ENCODE measurements around the gene C16orf82. TPM values are rescaled to one million over a fixed set of nuclear protein-coding genes. Genes with fewer than 3 reads are reported as not detected.
"Not testable (repeated sequence)": the region's sequence is repeated elsewhere in the genome, so short reads cannot be mapped to it uniquely, and the experiment has no call there.

Gene C16orf82
- polyA plus RNA-seq, 4 donors = not detected

GRCh38 chr16:27086031-27086430 is 19.3 kb downstream of the C16orf82 start:
- DNase-seq (ENCODE audit: low read depth in 4 of 4, low spot score in 3 of 4) = not testable (repeated sequence)

- DNase-seq (ENCODE audit: low read depth in 4 of 4, low spot score in 3 of 4) = no peak
Observed at GRCh38 chr16:27088216-27088615, 21.5 kb downstream of the C16orf82 start.

GRCh38 chr16:27096375-27096774 is 29.6 kb downstream of the C16orf82 start:
- no peak for DNase-seq (ENCODE audit: low read depth in 4 of 4, low spot score in 3 of 4)

- no peak for DNase-seq (ENCODE audit: low read depth in 4 of 4, low spot score in 3 of 4)
Observed at GRCh38 chr16:27097800-27098230, 31.1 kb downstream of the C16orf82 start.

DNA sequence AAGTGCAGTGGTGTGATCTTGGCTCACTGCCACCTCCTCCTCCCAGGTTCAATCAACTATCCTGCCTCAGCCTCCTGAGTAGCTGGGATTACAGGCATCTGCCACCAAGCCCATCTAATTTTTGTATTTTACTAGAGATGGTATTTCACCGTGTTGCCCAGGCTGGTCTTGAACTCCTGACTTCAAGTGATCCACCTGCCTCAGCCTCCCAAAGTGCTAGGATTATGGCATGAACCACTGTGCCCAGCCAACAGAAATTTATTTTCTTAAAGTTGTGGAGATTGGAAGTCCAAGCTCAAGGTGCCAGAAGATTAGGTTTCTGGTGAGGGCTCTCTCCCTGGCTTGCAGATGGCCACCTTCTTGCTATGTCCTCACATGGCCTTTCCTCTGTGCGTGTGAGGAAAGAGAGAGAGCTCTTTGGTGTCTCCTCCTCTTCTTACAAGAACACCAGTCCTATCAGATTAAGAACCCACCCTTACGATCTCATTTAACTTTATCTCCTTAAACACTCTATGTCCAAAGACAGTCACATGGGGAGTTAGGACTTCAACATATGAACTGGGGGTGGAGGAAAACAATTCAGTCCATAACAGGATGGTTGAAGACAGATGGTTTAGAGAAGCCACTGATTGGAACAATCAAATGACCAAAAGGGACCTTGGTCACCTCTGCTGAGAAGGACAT is 31.8 kb downstream of the C16orf82 start:
- no peak for DNase-seq (ENCODE audit: low read depth in 4 of 4, low spot score in 3 of 4)

DNA sequence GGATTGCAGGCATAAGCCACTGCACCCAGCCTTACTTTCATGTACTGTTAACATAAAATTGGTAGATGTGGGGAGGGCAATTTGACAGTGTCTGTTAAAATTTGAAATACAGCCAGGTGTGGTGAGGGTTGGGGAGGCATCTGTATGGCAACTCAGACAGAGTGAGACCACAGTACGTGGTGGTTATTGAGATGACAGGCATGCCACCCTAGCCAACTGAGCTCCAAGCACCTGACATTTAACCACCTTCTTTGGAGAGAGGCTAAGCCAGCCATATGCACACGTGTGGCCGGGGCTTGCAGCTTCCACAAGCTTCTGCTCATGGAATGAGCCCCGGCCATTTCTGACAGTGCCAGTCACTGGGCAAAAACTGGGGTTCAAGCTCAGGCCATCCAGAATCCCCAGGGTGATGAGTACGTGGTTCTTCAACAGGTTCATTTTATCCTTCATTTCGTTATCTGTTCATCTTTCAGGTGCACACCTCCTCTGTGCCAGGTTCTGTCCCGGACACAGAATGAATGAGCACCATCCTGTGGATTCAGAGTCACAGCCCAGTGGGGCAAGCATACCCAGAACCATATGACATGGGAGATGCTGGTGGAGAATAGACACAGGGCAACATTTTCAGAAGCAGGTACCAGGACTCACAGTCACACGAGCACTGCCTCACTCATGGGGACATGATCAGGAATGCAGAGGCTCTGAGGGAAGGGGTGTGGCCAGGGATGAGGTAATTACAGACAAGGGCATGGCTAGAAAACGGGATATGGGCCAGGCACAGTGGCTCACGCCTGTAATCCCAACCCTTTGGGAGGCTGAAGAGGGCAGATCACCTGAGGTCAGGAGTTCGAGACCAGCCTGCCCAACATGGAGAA is 36.2 kb downstream of the C16orf82 start:
- DNase-seq (ENCODE audit: low read depth in 4 of 4, low spot score in 3 of 4) = no peak

GRCh38 chr16:27103954-27104353 is 37.2 kb downstream of the C16orf82 start:
- no peak for DNase-seq (ENCODE audit: low read depth in 4 of 4, low spot score in 3 of 4)

DNA sequence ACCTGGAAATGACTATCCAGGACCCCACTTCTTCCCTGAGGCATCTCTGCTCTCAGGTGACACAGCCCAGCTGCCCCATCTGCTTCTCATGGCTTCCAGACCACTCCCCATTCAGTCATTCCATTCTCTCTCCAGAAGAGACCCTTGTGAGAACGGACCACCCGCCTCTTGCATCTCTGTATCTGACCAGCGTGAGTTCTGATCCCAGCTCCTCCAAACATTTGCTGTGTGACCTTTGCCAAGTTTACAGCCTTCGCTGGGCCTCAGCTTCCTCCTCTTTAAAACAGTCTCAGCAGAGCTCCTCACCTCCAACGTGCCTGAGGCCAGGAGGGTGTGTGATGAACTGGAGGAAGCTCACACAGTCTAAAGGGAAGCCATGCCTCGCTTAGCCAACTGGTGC is 39.6 kb downstream of the C16orf82 start:
- DNase-seq (ENCODE audit: low read depth in 4 of 4, low spot score in 3 of 4) = no peak

DNA sequence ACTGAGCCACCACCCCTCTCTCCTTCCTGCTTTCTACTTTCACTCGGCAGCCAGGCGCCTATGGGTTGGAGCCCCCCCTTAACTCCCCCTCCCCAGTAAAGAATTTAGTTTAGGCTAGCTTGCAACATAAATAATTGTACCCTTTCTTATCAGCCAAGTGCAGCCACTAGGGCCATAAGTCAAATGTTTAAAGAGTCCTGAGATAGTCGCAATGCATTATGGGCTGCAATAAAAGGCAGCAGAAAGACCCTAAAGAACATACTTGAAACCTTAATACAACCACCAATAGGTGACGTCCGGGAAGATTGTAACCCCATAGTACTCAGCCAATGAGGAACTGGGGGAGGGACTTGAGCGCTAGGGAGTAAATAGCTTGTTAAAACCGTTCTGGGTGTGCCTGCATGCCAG is 40.5 kb downstream of the C16orf82 start:
- DNase-seq (ENCODE audit: low read depth in 4 of 4, low spot score in 3 of 4) = no peak

DNA sequence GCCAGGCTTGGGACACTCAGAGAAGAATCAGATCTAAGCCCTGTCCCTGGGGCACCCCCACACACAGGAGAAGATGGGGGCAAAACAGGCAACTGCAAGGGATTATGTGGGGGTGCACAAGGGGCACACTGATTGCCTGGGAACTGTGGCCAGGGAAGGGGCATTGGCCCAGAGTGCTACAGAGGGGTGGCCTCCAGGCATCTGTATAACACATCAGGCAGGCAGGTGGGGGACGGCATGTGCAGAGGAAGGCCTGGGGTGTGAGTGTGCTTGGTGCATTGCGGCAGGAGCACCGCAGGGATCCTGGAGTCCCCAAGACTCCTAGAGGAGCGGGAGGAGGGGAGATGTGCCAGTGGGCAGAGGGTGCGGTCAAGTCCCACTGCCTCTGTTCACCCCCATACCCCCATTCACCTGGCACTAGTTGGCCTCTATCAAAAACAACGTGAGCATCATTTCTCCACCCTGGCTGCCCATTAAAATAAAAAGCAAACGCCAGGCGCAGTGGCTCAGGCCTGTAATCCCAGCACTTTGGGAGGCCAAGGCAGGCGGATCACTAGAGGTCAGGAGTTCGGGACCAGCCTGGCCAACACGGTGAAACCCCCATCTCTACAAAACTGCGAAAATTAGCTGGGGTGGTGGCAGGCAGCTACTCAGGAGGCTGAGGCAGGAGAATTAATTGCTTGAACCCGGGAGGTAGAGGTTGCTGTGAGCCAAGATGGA is 41.5 kb downstream of the C16orf82 start:
- no peak for DNase-seq (ENCODE audit: low read depth in 4 of 4, low spot score in 3 of 4)

DNA sequence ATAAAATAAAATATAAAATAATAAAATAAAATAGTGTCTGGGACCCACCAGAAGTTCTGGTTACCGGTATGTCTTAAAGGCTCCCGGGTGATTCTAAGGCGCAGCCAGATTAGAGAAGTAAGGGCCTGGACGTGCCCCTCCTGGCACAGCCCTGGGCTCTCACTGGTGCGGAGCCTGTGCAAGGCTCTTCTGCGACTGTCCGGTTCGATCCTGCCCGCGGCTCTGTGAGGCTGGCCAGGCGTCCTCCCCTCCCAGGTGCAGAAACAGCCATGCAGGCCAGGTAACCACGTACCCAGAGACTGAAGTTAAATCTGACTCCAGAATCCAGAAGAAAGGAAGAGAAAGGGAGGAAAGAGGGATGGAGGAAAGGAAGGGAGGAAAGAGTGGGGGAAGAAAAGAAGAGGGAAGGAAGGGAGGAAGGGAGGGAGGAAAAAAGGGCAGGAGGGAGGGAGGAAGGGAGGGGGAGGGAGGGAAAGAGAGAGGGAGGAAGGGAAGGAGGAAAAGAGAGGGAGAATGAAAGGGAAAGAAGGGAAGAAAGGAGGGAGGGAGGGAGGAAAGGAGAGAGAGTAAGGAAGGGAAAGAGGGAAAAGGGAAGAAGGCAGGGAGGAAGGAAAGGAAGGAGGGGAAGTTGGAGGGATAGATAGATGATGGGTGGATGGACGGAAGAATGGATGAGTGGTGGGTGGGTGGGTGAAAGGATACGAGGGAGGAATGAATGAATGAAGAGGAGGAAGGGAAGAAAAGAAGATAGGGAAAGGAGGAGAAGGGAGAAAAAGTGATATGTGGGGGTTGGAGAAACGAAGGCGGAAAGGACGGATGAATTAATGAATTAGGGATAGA is 42.3 kb downstream of the C16orf82 start:
- DNase-seq (ENCODE audit: low read depth in 4 of 4, low spot score in 3 of 4) = no peak

DNA sequence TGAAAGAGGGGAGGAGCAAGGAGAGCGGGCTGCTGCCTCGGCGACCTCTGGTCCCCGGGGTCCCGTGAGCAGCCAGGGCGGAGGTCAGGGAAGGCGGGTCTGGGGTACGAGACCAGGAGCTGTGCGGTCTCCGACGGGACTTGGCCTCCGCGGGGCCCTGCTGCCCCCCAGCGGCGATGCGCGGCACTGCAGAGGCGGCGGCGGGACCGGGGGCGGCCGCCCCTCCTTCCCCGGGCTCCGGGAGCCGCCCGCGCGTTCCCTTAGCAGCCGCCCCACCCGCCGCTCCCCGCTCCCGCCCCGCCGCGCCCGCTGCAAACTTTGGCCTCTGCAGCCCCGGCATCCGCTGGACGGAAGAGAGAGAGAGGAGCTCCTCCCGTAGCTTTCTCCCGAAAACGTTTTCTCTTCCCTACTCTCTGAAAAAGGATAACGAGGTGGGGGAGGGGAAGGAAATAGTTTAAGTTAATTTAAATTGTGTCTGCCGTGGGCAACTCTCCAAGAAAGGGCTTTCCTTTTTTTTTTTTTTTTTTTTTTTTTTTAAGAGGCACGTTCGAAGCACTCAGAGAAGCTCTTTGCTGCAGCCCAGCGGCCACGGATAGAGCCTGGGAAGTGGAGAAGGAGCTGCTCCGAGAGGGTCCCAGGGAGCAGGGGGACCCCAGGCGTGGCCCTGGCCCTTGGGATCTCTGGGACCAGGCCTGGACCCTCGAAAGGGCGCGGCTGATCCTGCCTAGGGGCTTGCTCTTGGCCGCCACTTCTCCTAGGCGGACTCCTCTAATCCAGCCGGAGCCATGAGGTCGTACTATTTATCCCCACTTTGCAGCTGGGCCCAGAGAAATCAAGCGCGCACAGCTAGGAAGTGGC is 43.2 kb downstream of the C16orf82 start:
- peak; percentile 57 to 74 (median 64) for DNase-seq (ENCODE audit: low read depth in 4 of 4, low spot score in 3 of 4)

GRCh38 chr16:27110524-27110896 is 43.8 kb downstream of the C16orf82 start:
- no peak for DNase-seq (ENCODE audit: low read depth in 4 of 4, low spot score in 3 of 4)

DNA sequence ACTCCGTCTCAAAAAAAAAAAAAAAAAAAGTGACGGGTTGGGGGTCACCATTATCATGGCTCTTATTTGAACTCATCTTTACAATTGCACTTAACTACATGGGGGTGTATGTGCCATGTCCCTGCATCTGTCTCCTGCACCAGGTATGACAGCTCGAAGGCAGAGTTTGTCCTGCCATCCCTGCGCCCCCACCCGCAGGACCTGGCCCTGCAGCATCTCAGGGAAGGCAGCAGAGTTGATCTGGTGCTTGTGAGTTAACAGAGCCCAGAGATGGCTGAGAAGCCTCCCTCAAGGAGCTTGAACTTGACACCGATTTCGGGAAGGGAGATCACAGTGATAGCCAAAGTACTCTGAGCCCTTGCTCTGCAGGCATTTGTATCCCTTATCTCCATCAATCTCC is 44.8 kb downstream of the C16orf82 start:
- no peak for DNase-seq (ENCODE audit: low read depth in 4 of 4, low spot score in 3 of 4)

DNA sequence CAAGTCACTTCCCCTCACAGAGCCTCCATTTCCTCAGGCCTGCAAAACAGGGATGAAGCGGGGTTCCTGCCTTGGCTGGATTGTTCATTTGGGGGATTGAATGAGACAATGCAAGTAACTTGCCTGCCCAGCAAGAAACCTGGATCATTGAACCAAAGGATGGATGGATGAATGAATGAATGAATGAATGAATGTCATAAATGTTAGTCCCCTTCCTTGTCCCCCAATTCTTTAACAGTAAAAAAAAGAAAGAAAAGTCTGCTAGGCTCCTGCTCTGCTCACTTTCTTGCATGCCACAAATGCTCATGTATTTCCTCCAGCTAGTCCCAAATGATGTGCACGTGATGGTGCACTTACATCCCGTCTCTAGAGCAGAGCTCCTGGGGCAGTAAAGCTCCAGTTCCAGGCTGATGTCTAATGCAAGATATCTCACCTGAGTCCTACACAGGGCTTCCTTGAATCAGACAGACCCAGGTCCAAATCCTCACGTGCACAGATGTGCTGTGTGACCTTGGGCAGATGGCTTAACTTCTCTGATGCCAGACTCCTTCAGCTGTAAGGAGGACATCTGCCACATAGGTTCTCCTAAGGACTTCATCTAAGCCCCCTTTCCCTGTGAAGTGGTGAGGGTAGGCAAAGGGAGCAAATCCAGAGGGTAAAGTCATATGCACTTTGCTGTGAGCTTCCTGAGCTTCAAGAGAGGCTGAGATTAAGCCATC is 45.5 kb downstream of the C16orf82 start:
- no peak for DNase-seq (ENCODE audit: low read depth in 4 of 4, low spot score in 3 of 4)

- no peak for DNase-seq (ENCODE audit: low read depth in 4 of 4, low spot score in 3 of 4)
Observed at GRCh38 chr16:27113341-27113841, 46.7 kb downstream of the C16orf82 start.

- no peak for DNase-seq (ENCODE audit: low read depth in 4 of 4, low spot score in 3 of 4)
Observed at GRCh38 chr16:27114006-27114405, 47.3 kb downstream of the C16orf82 start.

GRCh38 chr16:27118526-27118925 is 51.8 kb downstream of the C16orf82 start:
- DNase-seq (ENCODE audit: low read depth in 4 of 4, low spot score in 3 of 4) = no peak
